AG04450 (cell line): ENCODE data around the gene AUTS2. TPM values are rescaled to one million over a fixed set of nuclear protein-coding genes. Genes with fewer than 3 reads are reported as not detected.

Source experiments
- CTCF ChIA-PET: fragments of 300-600, 350-600 bp; formaldehyde crosslinking; extraction: SDS; loops from one replicate; lab custom pipeline; 2022; ENCODE audit warnings: antibody characterized with exemption, inconsistent platforms; lab: Charles Lee
- POLR2A ChIA-PET: fragments of 350-600 bp; formaldehyde crosslinking; extraction: SDS; loops from one replicate; lab custom pipeline; 2021; ENCODE audit warnings: antibody characterized with exemption, inconsistent platforms; lab: Yijun Ruan, JAX
- DNase-seq: peaks from one replicate; pipeline ENCODE4 v3.0.0-alpha.2; 2011; ENCODE audit warnings: low read depth, low spot score
- H3K27ac ChIP-seq: one replicate; pipeline ENCODE4 v1.5.1; 2012; ENCODE audit warnings: low read depth, low read length, control low read depth
- H3K27me3 ChIP-seq: one replicate; pipeline ENCODE4 v1.6.0; 2012; ENCODE audit warnings: low read length; ENCODE audit not compliant: control insufficient read depth, insufficient read depth
- H3K4me3 ChIP-seq: 2 replicates; pipeline ENCODE4 v1.5.1; 2011; ENCODE audit warnings: mild to moderate bottlenecking, low read depth, low read length, control low read depth
- H3K9me3 ChIP-seq: 2 replicates; pipeline ENCODE4 v1.5.1; 2012; ENCODE audit warnings: low read length; ENCODE audit not compliant: control insufficient read depth, insufficient read depth
- polyA plus RNA-seq: library from polyadenylated mRNA; depleted of rRNA; stranded (reverse); fragments of >200 nt; gene quantifications from 2 replicates; pipeline ENCODE4 v1.2.3, GENCODE V29; 2011
- TF ChIP-seq, protein P1 (sequence below): IDR thresholded peaks from 2 replicates; pipeline ENCODE4 v1.5.1; 2011; ENCODE audit warnings: low read depth, low read length, control low read depth, inconsistent platforms

The AUTS2 gene
- polyA plus RNA-seq, 1 experiment, result 1.5 TPM

DNA sequence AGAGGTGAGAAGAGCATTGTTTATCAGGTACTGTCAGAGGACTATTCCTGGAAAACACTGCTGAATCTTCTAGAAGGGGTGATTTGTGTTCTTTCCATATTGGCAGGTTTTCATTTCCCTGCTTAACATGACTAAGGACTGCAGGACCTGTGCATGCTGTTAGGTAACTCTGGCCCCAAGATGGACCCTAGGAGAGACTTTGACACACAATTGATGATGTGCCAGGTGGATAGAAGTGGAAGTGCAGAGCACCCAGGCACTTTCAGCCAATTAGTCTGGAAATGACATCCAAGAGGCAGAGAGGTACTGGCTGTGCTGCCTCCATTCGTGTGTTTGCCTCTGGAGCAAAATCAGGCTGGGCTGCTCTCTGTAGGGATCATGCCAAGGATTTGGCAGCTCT is 1037.4 kb downstream of the AUTS2 start:
- no peak for DNase-seq
- no peak overlapping the region for H3K4me3 ChIP-seq
- no peaks in the 10 kb centered on the region for H3K9me3 ChIP-seq
- POLR2A ChIA-PET, result no interaction called here
- no peak overlapping the region for H3K27ac ChIP-seq
- TF ChIP-seq, protein P1, sequence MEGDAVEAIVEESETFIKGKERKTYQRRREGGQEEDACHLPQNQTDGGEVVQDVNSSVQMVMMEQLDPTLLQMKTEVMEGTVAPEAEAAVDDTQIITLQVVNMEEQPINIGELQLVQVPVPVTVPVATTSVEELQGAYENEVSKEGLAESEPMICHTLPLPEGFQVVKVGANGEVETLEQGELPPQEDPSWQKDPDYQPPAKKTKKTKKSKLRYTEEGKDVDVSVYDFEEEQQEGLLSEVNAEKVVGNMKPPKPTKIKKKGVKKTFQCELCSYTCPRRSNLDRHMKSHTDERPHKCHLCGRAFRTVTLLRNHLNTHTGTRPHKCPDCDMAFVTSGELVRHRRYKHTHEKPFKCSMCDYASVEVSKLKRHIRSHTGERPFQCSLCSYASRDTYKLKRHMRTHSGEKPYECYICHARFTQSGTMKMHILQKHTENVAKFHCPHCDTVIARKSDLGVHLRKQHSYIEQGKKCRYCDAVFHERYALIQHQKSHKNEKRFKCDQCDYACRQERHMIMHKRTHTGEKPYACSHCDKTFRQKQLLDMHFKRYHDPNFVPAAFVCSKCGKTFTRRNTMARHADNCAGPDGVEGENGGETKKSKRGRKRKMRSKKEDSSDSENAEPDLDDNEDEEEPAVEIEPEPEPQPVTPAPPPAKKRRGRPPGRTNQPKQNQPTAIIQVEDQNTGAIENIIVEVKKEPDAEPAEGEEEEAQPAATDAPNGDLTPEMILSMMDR, result no peak
- H3K27me3 ChIP-seq, result no peaks in the 10 kb centered on the region
- CTCF ChIA-PET, result no interaction called here

GRCh38 chr7:70636169-70636568 is 1037.9 kb downstream of the AUTS2 start:
- Histone ChIP-seq H3K9me3 (no peaks in the 10 kb centered on the region), H3K27ac (no peak overlapping the region), H3K4me3 (no peak overlapping the region), H3K27me3 (no peaks in the 10 kb centered on the region)
- TF ChIP-seq, protein P1, result no peak
- CTCF ChIA-PET, result no interaction called here
- POLR2A ChIA-PET, result no interaction called here
- DNase-seq, result no peak

- H3K27ac ChIP-seq, result no peak overlapping the region
- POLR2A ChIA-PET, result no interaction called here
- no peak overlapping the region for H3K4me3 ChIP-seq
- DNase-seq, result no peak
- no peaks in the 10 kb centered on the region for H3K9me3 ChIP-seq
- H3K27me3 ChIP-seq, result no peaks in the 10 kb centered on the region
- CTCF ChIA-PET, result no interaction called here
- TF ChIP-seq, protein P1, result no peak
Observed at GRCh38 chr7:70637726-70638125, 1039.5 kb downstream of the AUTS2 start.

DNA sequence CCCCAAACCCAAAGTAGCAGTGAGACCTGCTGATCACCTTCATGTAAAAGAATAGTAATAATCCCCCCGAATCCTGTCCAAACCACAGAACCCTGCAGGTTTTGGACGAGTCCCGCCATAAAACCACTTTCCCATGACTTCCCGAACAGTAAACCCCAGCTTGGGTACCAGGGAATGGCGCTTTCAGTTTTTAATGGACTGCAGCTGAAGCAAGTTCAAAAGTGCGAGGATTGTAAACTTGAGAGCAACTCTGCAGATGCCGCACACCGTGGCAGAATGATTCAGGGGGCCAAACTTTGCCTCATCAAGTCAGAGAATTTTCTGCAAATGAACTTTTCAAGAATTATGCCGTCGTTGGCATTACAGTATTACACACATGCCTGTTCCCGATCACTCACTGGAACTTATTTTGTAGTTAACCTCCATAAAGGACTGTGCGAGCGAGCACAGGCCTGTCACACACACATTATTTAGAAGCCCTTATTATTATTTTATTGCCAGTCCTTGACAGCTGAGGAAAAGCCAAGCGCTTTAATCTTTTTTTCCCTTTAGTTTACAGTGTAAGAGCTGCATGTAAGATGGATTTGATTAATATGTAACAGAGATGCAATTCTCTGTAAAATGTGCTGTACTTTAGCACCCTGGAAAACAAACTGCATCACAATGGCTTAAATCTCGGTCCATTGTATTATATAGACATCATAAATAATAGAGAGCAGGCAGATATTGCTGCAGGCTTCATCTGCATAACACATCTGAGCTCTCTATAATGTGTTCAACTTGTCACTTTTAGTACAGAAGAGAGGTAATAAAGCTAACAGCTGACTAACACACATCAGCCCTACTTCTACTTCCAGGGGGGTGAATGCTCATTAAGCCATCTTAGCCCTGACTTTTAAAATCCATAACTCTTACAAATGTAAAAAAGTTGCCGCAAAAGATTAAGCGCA is 1040.2 kb downstream of the AUTS2 start:
- H3K9me3 ChIP-seq, result no peaks in the 10 kb centered on the region
- H3K4me3 ChIP-seq, result no peak overlapping the region
- H3K27ac ChIP-seq, result no peak overlapping the region
- ChIA-PET CTCF (interaction anchor here (1.2 kb wide), 1 partner anchor 60 kb away, joined by 3 read pairs; no protein-coding TSS in a partner anchor), POLR2A (no interaction called here)
- TF ChIP-seq, protein P1, result no peak
- DNase-seq, result no peak
- no peaks in the 10 kb centered on the region for H3K27me3 ChIP-seq

DNA sequence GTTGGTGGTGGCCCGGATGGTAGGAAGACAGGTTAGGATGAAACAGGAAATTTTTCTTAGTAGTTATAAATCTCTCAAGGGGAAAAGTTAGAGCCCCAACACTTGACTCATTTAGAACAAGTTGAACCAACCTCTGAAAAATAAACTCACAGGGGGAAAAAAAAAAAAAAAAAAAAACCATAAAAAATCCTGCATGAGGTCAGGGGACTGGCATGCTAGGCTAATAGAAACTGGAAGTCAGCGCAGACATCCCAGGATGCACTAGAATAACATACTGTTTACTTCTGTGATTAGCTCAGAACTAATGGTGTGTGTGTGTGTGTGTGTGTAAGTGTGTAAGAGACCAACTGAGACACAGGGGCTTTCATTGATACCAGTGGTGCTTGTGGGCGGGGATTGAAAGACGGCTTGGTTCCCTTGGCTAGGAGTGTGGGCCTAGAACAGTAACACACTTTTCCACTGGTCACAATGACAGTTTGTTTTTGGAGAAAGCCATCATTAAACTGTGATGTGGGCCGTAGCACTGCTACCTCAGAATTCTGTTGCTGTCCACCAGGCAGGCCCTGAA is 1042.1 kb downstream of the AUTS2 start:
- CTCF ChIA-PET, result no interaction called here
- Histone ChIP-seq H3K4me3 (no peak overlapping the region), H3K27ac (peak overlapping the region; percentile 61), H3K9me3 (no peaks in the 10 kb centered on the region), H3K27me3 (no peaks in the 10 kb centered on the region)
- POLR2A ChIA-PET, result interaction anchor here (0.6 to 0.7 kb wide), 2 partner anchors 23 to 56 kb away, joined by 5 to 7 read pairs; no protein-coding TSS in a partner anchor
- peak; percentile 59 for DNase-seq
- TF ChIP-seq, protein P1, result no peak
